T-helper 2 cell treated with Interferon-gamma antibody and Interleukin-4, amounts not matched to agents 5 μg/mL and 100 μg/mL, for 36 hours (primary cell): ENCODE measurements around the gene TRMT61A.
"Not testable (repeated sequence)": the region's sequence is repeated elsewhere in the genome, so short reads cannot be mapped to it uniquely, and the experiment has no call there.

Experiments
- DNase-seq: peaks from one replicate; pipeline ENCODE4 v3.0.0; 2021; ENCODE audit warnings: low spot score
- H3K27ac Mint-ChIP-seq: one replicate; pipeline ENCODE4 v1.8.0; 2021; ENCODE audit warnings: mild to moderate bottlenecking, mixed read lengths
- H3K27me3 Mint-ChIP-seq: one replicate; pipeline ENCODE4 v1.8.0; 2021; ENCODE audit warnings: low read depth, mixed read lengths
- H3K36me3 Mint-ChIP-seq: one replicate; pipeline ENCODE4 v1.8.0; 2021; ENCODE audit warnings: low read depth, mixed read lengths
- H3K4me1 Mint-ChIP-seq: one replicate; pipeline ENCODE4 v1.8.0; 2021; ENCODE audit warnings: low read depth, mixed read lengths
- H3K4me3 Mint-ChIP-seq: one replicate; pipeline ENCODE4 v1.8.0; 2022; ENCODE audit warnings: mild to moderate bottlenecking, moderate library complexity, mixed read lengths
- H3K9me3 Mint-ChIP-seq: one replicate; pipeline ENCODE4 v1.8.0; 2021; ENCODE audit warnings: mixed read lengths

Gene TRMT61A

GRCh38 chr14:103522649-103523574, 6.1 kb upstream of the TRMT61A start, which contains the start of gene CKB:
Gene CKB, minus strand, starts transcription at chr14:103522830. Its CDS starts 337 bp downstream, at chr14:103522493.
- Mint-ChIP-seq H3K36me3 (no peaks in the 10 kb centered on the region), H3K4me1 (peaks cover 16% of the 10 kb centered on the region), H3K27me3 (peaks cover 18% of the 10 kb centered on the region), H3K27ac (no peak within 1 kb of the TSS), H3K9me3 (no peaks in the 10 kb centered on the region), H3K4me3 (peak within 1 kb of the TSS; percentile 24)
- peak; percentile 29 for DNase-seq

GRCh38 chr14:103523575-103523954, 5.4 kb upstream of the TRMT61A start:
- H3K9me3 Mint-ChIP-seq, result no peaks in the 10 kb centered on the region
- H3K4me3 Mint-ChIP-seq, result peak overlapping the region; percentile 24
- no peaks in the 10 kb centered on the region for H3K36me3 Mint-ChIP-seq
- peaks cover 16% of the 10 kb centered on the region for H3K4me1 Mint-ChIP-seq
- peaks cover 18% of the 10 kb centered on the region for H3K27me3 Mint-ChIP-seq
- H3K27ac Mint-ChIP-seq, result no peak overlapping the region
- DNase-seq, result no peak

- peaks cover 18% of the 10 kb centered on the region for H3K27me3 Mint-ChIP-seq
- no peaks in the 10 kb centered on the region for H3K36me3 Mint-ChIP-seq
- no peak for DNase-seq
- H3K27ac Mint-ChIP-seq, result no peak overlapping the region
- H3K9me3 Mint-ChIP-seq, result no peaks in the 10 kb centered on the region
- H3K4me1 Mint-ChIP-seq, result peaks cover 10% of the 10 kb centered on the region
- H3K4me3 Mint-ChIP-seq, result peak overlapping the region; percentile 24
Measured at GRCh38 chr14:103524002-103524935, 4.7 kb upstream of the TRMT61A start.

GRCh38 chr14:103525430-103526246, 3.4 kb upstream of the TRMT61A start:
- not testable (repeated sequence) for H3K9me3 Mint-ChIP-seq, DNase-seq, H3K36me3 Mint-ChIP-seq, H3K4me3 Mint-ChIP-seq, H3K27ac Mint-ChIP-seq
- peaks cover 18% of the 10 kb centered on the region for H3K27me3 Mint-ChIP-seq
- H3K4me1 Mint-ChIP-seq, result peaks cover 11% of the 10 kb centered on the region

- no peaks in the 10 kb centered on the region for H3K9me3 Mint-ChIP-seq
- H3K27ac Mint-ChIP-seq, result no peak overlapping the region
- peaks cover 13% of the 10 kb centered on the region for H3K4me1 Mint-ChIP-seq
- H3K36me3 Mint-ChIP-seq, result peaks cover 3% of the 10 kb centered on the region
- H3K27me3 Mint-ChIP-seq, result peaks cover 18% of the 10 kb centered on the region
- H3K4me3 Mint-ChIP-seq, result no peak overlapping the region
- DNase-seq, result no peak
Measured at GRCh38 chr14:103526247-103526913, 2.6 kb upstream of the TRMT61A start.

- Mint-ChIP-seq H3K36me3 (peaks cover 3% of the 10 kb centered on the region), H3K9me3 (no peaks in the 10 kb centered on the region), H3K4me1 (peaks cover 13% of the 10 kb centered on the region), H3K27me3 (peaks cover 18% of the 10 kb centered on the region), H3K4me3 (peak overlapping the region; percentile 51), H3K27ac (no peak overlapping the region)
- no peak for DNase-seq
Measured at GRCh38 chr14:103526914-103527248, 2.1 kb upstream of the TRMT61A start.

GRCh38 chr14:103527408-103528145, 1.4 kb upstream of the TRMT61A start:
- no peaks in the 10 kb centered on the region for H3K9me3 Mint-ChIP-seq
- H3K4me1 Mint-ChIP-seq, result peaks cover 13% of the 10 kb centered on the region
- peaks cover 3% of the 10 kb centered on the region for H3K36me3 Mint-ChIP-seq
- H3K27me3 Mint-ChIP-seq, result peaks cover 18% of the 10 kb centered on the region
- peak overlapping the region; percentile 96 for H3K4me3 Mint-ChIP-seq
- peak; percentile 16 for DNase-seq
- H3K27ac Mint-ChIP-seq, result peak overlapping the region; percentile 68

- no peaks in the 10 kb centered on the region for H3K9me3 Mint-ChIP-seq
- no peak for DNase-seq
- H3K4me1 Mint-ChIP-seq, result peaks cover 13% of the 10 kb centered on the region
- H3K4me3 Mint-ChIP-seq, result peak overlapping the region; percentile 96
- H3K27me3 Mint-ChIP-seq, result peaks cover 18% of the 10 kb centered on the region
- peak overlapping the region; percentile 98 for H3K27ac Mint-ChIP-seq
- H3K36me3 Mint-ChIP-seq, result peaks cover 3% of the 10 kb centered on the region
Measured at GRCh38 chr14:103528146-103528586, 830 bp upstream of the TRMT61A start.

GRCh38 chr14:103529383-103530365, 678 bp downstream of the TRMT61A start:
- Mint-ChIP-seq H3K27me3 (peaks cover 3% of the 10 kb centered on the region), H3K36me3 (peaks cover 3% of the 10 kb centered on the region), H3K9me3 (no peaks in the 10 kb centered on the region), H3K27ac (peak overlapping the region; percentile 98), H3K4me3 (peak overlapping the region; percentile 96), H3K4me1 (peaks cover 13% of the 10 kb centered on the region)
- DNase-seq, result no peak

- Mint-ChIP-seq H3K36me3 (peaks cover 3% of the 10 kb centered on the region), H3K27me3 (peaks cover 2% of the 10 kb centered on the region), H3K9me3 (no peaks in the 10 kb centered on the region), H3K4me1 (peaks cover 13% of the 10 kb centered on the region), H3K27ac (peak overlapping the region; percentile 98), H3K4me3 (peak overlapping the region; percentile 96)
- DNase-seq, result no peak
Measured at GRCh38 chr14:103530390-103530789, 1.4 kb downstream of the TRMT61A start.

- no peak for DNase-seq
- Mint-ChIP-seq H3K4me3 (no peak overlapping the region), H3K27me3 (peaks cover 2% of the 10 kb centered on the region), H3K27ac (no peak overlapping the region), H3K36me3 (peaks cover 3% of the 10 kb centered on the region), H3K9me3 (no peaks in the 10 kb centered on the region), H3K4me1 (peaks cover 13% of the 10 kb centered on the region)
Measured at GRCh38 chr14:103530831-103531230, 1.8 kb downstream of the TRMT61A start.
